KG1 (cell line): ENCODE results near the gene GPC6.

ENCODE experiments used
- DNase-seq: peaks from one replicate; lab custom pipeline; 2025; lab: John Stamatoyannopoulos, UW

GPC6 gene

DNA sequence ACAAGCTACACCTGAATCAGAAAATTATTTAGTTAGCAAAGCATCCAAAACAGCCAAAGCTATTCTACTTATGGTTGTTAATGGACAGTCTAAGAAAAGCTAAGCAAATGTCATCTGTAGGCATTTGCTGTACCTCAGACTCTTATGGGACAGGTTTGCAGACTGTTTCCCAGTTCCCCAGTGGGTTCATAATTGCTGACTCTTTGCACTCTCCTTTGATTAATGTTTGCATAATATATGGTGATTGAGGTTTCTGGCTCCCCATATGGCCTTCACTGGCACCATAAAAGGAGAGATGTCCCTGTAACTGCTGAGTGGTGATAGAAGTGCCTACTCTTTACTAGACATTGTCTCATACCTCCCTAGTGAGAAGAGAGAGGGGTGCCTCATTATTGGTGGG, 142.1 kb downstream of the GPC6 start:
- DNase-seq, result no peak

DNA sequence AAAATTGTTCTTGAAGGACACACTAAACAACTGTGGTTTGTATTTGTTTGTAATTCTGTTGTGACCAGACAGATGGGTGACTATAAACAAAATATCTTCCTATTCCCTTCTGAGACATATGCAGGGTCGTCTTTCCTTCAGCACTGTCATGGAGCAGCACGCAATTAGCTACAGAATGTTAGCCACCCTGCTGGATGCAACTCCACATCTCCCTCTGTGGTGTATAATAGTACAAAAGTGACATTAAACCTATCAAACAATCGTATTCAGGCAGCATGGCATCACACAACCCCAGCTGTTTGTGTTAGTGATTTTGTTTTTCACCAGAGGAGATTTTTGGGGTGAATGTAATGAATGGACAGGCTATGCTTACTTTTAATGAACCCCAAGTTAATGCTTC, 146.2 kb downstream of the GPC6 start:
- no peak for DNase-seq

DNA sequence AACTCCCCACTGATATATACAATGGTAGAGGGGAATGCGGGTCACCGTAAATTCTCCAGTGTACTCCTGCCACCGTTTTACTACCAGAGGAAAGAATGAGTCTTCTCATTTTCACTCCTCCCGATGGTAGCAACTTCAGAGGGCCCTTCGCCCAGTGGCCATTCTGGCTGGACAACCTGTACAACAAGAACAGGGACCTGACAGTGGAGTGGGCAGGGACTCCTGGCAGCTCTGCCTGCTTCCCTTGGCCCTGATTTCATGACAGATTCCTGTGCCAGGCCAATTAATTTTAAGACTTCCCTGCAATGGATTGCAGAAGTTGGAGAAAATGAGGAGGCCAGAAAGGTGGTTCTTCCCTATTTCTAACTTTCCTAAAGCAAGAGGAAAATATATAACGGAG, 148.9 kb downstream of the GPC6 start:
- DNase-seq, result no peak

DNA sequence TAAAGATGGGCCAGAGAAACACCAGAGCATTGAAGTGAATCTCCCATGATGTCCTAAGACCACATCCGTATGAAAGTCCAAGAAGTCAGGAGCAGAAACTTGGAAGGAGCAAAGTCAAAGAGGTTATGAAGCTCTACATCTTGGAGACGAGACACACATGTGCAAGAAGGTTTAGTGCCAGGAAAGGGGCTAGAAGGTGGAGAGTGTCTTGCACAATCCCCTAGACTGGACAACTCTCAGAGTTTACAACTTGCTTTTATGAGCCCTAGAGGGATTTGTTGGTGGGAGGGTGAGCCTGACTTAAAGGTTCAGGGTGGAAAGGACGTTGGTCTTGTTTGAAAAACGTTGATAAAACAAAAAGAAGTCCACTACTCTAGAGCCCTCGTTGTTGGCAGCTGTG, 150.6 kb downstream of the GPC6 start:
- no peak for DNase-seq

GRCh38 chr13:93378184-93378583, 151.6 kb downstream of the GPC6 start:
- DNase-seq, result no peak

DNA sequence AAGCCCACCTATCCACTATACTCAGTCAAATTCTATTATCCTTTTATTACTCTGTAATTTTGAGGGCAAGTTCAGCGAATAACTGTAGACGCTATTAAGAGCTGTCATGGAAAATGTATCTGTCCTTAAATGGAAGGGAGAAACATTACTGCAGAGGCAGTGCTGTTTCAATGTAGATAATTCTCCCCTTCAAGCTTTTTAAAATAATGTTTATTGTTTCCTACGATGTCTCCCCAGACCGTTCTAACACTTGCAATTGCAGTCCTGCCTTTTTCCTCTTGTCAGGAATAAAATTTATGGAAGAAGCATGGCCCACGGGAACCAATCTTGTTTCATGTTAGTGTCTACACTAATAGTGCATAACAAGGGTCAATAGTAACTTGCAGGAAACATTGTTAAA, 159.5 kb downstream of the GPC6 start:
- DNase-seq, result no peak

DNA sequence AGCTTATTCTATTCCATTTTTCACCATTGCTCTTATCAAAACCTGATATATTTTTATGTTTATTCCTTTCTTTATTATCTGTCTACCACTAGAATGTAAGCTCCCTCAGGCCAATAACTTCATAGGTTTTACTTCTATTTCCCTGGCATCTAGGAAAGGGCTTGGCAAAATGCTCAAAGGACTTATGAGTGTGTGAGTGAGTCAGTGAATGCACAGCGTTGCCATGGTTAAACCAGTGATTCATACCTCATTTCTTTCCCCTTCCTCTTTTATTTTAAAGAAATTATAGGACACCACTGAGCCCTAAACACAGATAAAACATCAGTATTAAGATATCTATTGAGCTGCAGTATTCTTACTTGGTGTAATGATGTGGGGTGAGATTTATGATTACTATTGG, 162.1 kb downstream of the GPC6 start:
- no peak for DNase-seq

DNA sequence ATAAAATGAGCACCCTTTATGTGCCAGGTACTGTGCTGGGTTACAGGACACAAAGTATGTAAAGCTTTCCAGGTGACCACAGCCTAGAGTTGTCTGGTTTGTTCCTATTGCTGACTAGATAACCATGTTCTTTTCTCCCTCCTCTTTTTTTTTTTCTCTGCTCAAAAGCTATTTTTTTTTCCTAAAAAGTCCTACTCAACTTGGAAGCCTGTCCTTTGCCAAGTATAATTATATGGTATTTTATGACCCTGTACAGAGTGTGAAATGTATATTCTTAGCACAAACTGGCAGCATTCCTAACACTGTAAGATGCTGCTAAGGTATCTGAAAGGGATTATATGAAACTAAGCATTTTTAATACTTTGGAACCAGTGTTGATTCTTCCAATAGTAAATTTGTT, 171.0 kb downstream of the GPC6 start:
- no peak for DNase-seq

DNA sequence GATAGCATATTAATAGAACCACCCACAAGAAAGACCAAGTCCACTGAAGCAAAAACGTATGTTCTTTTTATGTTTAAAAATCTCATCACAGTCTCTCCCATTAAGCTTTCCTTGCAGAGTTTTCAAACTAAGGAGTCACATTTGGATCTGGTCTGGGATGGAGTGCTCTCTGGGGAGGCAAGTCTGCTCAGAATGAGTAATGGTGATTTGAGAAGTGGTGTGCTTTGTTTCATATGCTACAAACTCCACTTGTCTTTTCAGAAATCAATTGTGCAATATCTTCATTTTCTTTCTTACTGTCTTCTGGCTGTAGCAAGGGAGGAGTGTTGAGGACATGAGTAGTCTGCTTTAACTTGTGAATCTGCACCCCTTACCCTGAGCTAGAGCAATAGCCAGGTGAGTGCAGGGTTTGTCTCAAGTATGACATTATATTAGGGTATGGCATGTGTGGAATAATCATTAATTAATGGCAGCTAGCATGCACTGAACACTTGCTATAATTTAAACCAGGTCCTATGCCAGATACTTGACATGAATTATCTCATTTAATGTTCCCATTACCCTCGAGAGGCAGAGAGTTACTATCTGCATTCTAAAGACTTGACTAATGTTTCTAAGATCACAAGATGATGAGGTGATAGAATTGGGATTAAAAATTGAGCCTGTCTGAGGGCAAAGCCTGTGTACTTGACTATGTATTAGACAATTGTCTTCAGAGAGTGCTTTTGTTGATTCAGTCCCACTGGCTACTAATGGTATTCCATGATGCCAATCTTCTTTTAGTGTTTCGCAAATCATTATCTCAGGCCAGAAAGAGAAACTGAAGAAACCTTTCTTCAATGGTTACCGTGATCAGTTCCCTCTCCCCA, 171.8 kb downstream of the GPC6 start:
- DNase-seq, result no peak

GRCh38 chr13:93399212-93399611, 172.6 kb downstream of the GPC6 start:
- DNase-seq, result no peak

DNA sequence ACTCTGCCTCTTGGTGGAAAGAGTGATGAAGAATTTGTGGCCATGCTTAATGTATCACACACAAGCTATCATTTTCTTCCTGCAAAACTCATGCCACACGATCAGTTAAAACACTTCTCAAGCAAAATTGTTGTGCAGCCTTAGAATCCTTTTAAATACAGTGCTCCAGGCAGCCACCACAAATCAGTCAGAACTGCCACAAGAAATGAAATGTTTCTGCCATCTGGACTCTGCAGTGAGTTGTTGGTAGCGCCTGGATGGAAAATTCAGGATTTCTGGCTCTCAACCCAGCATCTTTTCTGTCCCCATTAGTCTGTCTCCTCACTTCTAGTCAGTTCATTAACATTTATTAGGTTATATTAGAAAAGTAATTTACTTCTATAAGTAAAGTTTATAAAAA, 179.5 kb downstream of the GPC6 start:
- DNase-seq, result no peak

DNA sequence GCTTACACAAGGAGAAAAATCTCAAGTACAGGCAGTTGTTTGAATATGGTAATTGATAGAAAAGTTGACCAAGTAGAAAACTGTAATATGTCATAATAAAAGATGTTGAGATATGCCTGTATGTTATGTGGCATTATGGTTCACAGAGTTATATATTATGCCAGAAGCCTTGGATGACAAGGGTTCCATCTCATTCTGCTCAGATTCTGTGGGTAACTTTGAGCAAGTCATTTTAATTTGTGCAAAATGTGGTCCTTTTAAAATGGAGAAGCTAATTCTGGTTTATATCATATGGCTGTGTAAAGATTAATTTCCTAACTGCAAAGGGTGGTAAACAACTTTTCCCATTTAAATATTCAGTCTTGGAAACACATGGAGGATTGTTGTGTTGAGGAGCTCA, 180.9 kb downstream of the GPC6 start:
- no peak for DNase-seq

- DNase-seq, result no peak
These were observed 182.4 kb downstream of the GPC6 start for GRCh38 chr13:93409001-93409400.

GRCh38 chr13:93409816-93410215, 183.2 kb downstream of the GPC6 start:
- no peak for DNase-seq

GRCh38 chr13:93411186-93411680, 184.6 kb downstream of the GPC6 start:
- no peak for DNase-seq

DNA sequence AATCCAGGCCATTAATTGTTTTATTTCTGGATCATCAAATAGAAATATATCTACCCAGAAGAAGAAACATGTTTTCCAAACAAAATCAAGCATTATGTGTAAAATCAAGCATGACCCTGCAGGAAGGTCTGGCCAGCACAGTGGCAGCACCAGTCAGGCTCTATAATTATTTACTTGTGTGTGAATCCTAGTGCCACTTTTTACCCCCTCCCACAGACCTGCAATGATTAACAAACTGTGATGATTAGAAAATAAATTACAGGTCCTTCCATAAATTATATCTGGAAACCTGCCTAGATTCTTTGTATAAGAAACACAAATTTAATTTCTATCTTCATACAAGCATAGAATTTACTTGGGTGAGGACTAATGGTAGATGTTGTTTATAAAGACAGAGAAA, 186.1 kb downstream of the GPC6 start:
- no peak for DNase-seq

DNA sequence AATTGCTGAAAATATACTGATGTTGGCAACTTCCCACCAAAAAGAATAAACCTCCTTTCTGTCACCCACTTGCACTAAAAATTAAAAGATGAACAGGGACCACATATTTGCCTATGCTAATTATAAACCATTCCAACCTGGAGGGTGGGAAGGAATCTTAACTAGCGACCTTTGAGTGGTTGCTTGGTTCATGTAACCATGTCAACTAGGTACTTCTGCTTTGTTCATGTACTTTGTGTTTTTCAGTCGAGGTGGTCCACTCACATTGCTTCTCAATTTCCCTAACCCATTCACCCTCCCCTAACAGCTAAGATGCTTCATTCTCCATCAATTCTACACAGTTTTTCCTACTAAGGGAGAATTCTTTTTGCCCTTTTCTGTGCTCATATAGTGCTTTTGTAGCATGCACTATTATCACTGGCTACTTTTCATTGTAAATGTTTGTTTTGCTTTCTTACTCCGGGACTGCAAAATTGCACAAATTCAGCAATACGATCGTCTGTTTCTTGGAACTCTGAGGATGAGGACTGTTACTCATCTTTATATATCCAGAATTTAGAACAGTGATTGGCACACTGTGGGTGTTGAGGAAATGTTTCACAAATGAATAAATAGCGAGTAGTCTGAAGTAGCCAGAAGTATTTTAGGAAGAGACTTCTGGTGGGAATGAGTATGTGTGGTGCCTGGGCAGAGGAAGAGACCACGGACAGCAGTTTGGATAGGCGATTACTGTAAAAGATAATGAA, 187.5 kb downstream of the GPC6 start:
- no peak for DNase-seq

- DNase-seq, result no peak
These were observed 190.2 kb downstream of the GPC6 start for GRCh38 chr13:93416736-93417355.

DNA sequence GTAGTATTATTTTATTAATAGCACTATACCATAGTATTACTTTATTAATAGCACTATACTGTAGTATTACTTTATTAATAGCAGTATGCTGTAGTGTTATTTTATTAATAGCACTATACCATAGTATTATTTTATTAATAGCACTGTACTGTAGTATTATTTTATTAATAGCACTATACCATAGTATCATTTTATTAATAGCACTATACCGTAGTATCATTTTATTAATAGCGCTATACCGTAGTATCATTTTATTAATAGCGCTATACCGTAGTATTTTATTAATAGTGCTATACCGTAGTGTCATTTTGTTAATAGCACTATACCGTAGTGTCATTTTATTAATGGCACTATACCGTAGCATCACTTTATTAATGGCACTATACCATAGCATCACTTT, 191.8 kb downstream of the GPC6 start:
- DNase-seq, result no peak

- DNase-seq, result no peak
These were observed 193.6 kb downstream of the GPC6 start for GRCh38 chr13:93420206-93420605.

- no peak for DNase-seq
These were observed 194.3 kb downstream of the GPC6 start for GRCh38 chr13:93420887-93421286.

DNA sequence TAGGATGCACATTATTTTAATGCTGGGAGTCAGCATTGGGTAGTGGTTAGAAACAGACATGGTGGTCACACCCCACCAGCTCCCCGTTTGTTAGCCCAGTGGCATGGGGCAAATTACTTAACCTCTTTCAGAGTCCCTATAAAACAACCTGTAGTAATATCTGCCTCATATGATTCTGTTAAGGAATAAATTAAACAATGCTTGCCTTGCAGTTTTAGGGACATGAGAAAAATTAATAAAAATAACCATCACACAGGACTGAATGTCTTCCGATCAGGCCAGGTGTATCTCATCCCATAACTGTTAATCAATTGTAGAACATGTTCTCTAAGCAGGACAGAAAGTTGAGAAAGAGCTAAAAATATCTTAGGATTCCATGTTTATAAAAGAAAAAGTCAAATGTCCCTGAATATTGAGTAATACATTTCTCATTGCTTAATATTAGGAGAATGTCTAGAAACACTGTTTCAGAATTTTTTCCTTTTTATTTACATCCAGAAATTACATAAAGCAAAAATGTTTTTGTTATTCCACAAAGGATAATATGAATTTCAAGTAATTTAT, 196.5 kb downstream of the GPC6 start:
- DNase-seq, result no peak

DNA sequence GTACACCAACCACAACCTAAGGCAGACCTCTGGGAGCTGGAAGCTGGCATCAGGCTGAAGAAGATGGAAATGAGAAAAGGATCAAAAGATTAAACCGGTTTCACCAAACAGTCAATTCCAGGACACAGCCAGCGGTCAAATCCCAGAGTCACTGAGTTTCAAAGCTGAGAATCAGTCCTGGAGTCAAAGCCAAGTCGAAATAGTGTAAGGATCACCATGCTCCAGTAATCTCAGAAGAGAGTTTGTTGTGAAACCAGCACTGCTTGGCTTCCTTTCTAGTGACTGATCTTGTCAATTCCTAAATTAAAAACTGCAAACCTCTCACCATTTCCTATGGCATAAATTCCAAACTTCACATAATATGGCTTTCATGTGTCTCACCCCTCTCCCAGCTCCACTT, 198.8 kb downstream of the GPC6 start:
- DNase-seq, result no peak
